T-helper 1 cell treated with Interleukin-12 subunit alpha and Interleukin-12 subunit beta and Interleukin-4 antibody, amounts not matched to agents 30 μg/mL and 1 μg/mL, for 36 hours (primary cell): Measurements from ENCODE around the gene OR9Q1.
"Not testable (repeated sequence)": the region's sequence is repeated elsewhere in the genome, so short reads cannot be mapped to it uniquely, and the experiment has no call there.

ENCODE experiments used
- H3K27ac Mint-ChIP-seq: one replicate; pipeline ENCODE4 v1.8.0; 2021; ENCODE audit warnings: mild to moderate bottlenecking, mixed read lengths
- H3K27me3 Mint-ChIP-seq: one replicate; pipeline ENCODE4 v1.8.0; 2021; ENCODE audit warnings: low read depth, mixed read lengths
- H3K36me3 Mint-ChIP-seq: one replicate; pipeline ENCODE4 v1.8.0; 2021; ENCODE audit warnings: low read depth, mixed read lengths
- H3K4me1 Mint-ChIP-seq: one replicate; pipeline ENCODE4 v1.8.0; 2021; ENCODE audit warnings: low read depth, mixed read lengths
- H3K4me3 Mint-ChIP-seq: one replicate; pipeline ENCODE4 v1.8.0; 2021; ENCODE audit warnings: mild to moderate bottlenecking, moderate library complexity, mixed read lengths
- H3K9me3 Mint-ChIP-seq: one replicate; pipeline ENCODE4 v1.8.0; 2021; ENCODE audit warnings: mixed read lengths

Gene OR9Q1

GRCh38 chr11:58204042-58204441, 180.4 kb downstream of the OR9Q1 start, which contains the start of gene OR1S2:
Gene OR1S2 (minus strand): TSS chr11:58204142. CDS start chr11:58204142, 0 bp downstream.
- H3K4me3 Mint-ChIP-seq, result no peak within 1 kb of the TSS
- H3K4me1 Mint-ChIP-seq, result no peaks in the 10 kb centered on the region
- H3K27me3 Mint-ChIP-seq, result no peaks in the 10 kb centered on the region
- no peak within 1 kb of the TSS for H3K27ac Mint-ChIP-seq
- no peaks in the 10 kb centered on the region for H3K9me3 Mint-ChIP-seq
- H3K36me3 Mint-ChIP-seq, result no peaks in the 10 kb centered on the region

GRCh38 chr11:58212420-58212819, 188.7 kb downstream of the OR9Q1 start, which contains the start of gene OR1S1:
Gene OR1S1 (plus strand): TSS chr11:58212720.
- H3K27ac Mint-ChIP-seq, H3K27me3 Mint-ChIP-seq, H3K4me3 Mint-ChIP-seq, H3K9me3 Mint-ChIP-seq, H3K4me1 Mint-ChIP-seq, H3K36me3 Mint-ChIP-seq: not testable (repeated sequence)

- no peak overlapping the region for H3K27ac Mint-ChIP-seq
- H3K4me1 Mint-ChIP-seq, result no peaks in the 10 kb centered on the region
- no peaks in the 10 kb centered on the region for H3K36me3 Mint-ChIP-seq
- no peak overlapping the region for H3K4me3 Mint-ChIP-seq
- H3K9me3 Mint-ChIP-seq, result no peaks in the 10 kb centered on the region
- no peaks in the 10 kb centered on the region for H3K27me3 Mint-ChIP-seq
Observed at GRCh38 chr11:58216476-58216875, 192.8 kb downstream of the OR9Q1 start.

GRCh38 chr11:58222721-58223120, 199.0 kb downstream of the OR9Q1 start:
- no peaks in the 10 kb centered on the region for H3K36me3 Mint-ChIP-seq

GRCh38 chr11:58227956-58228615, 204.4 kb downstream of the OR9Q1 start:
- Mint-ChIP-seq H3K4me3 (no peak overlapping the region), H3K27ac (no peak overlapping the region), H3K36me3 (no peaks in the 10 kb centered on the region), H3K4me1 (no peaks in the 10 kb centered on the region), H3K9me3 (no peaks in the 10 kb centered on the region), H3K27me3 (no peaks in the 10 kb centered on the region)

More at GRCh38 chr11:58222721-58223120, 199.0 kb downstream of the OR9Q1 start:
- no peak overlapping the region for H3K4me3 Mint-ChIP-seq
- no peak overlapping the region for H3K27ac Mint-ChIP-seq
- H3K9me3 Mint-ChIP-seq, result no peaks in the 10 kb centered on the region
- no peaks in the 10 kb centered on the region for H3K4me1 Mint-ChIP-seq
- H3K27me3 Mint-ChIP-seq, result no peaks in the 10 kb centered on the region
